Thymus (tissue), 11 donors: ENCODE results near the gene CDK5R2. TPM values are rescaled to one million over a fixed set of nuclear protein-coding genes. Genes with fewer than 3 reads are reported as not detected.

Source experiments
- DNase-seq, 9 donors: peaks; one replicate each; pipeline ENCODE4 v3.0.0-alpha.2; 2013; ENCODE audit warnings: low spot score in 9 of 9, low read depth in 6 of 9, missing footprints in 1 of 9
- H3K27ac ChIP-seq, 2 donors: one replicate each; pipeline ENCODE4 v1.5.1; 2013; ENCODE audit warnings: control low read depth in 1 of 2, low read depth in 1 of 2, low read length in 1 of 2, mild to moderate bottlenecking in 1 of 2, moderate library complexity in 1 of 2
- H3K27me3 ChIP-seq, 2 donors: one replicate each; pipeline ENCODE4 v1.5.1; 2013; ENCODE audit warnings: low read length in 1 of 2; ENCODE audit not compliant: control insufficient read depth in 2 of 2, insufficient read depth in 1 of 2
- H3K36me3 ChIP-seq, 2 donors: one replicate each; pipeline ENCODE4 v1.5.1; 2013; ENCODE audit warnings: low read length in 1 of 2, mild to moderate bottlenecking in 1 of 2, moderate library complexity in 1 of 2; ENCODE audit not compliant: control insufficient read depth in 2 of 2, insufficient read depth in 2 of 2
- H3K4me1 ChIP-seq, 2 donors: one replicate each; pipeline ENCODE4 v1.5.1; 2013; ENCODE audit warnings: low read length in 2 of 2; ENCODE audit not compliant: control insufficient read depth in 2 of 2, insufficient read depth in 2 of 2
- H3K4me3 ChIP-seq, 2 donors: one replicate each; pipeline ENCODE4 v1.5.1; 2013; ENCODE audit warnings: low read length in 2 of 2, control low read depth in 1 of 2, mild to moderate bottlenecking in 1 of 2
- H3K9me3 ChIP-seq, 2 donors: one replicate each; pipeline ENCODE4 v1.5.1; 2013; ENCODE audit warnings: low read length in 1 of 2, mild to moderate bottlenecking in 1 of 2; ENCODE audit not compliant: control insufficient read depth in 2 of 2, insufficient read depth in 1 of 2
- WGBS: extraction: QIAGEN DNeasy Blood & Tissue Kit; methylation state at CpG from one replicate; pipeline ENCODE4 v1.1.7; 2013; 5-methylcytosine and 5-hydroxymethylcytosine counted together
- polyA plus RNA-seq: library from polyadenylated mRNA; stranded (reverse); fragments of 200-250 nt; gene quantifications from one replicate; pipeline ENCODE4 v1.2.3, GENCODE V29; 2013
- total RNA-seq: library from RNA; stranded (reverse); fragments of 120-200 nt; gene quantifications from one replicate; pipeline ENCODE4 v1.2.4, GENCODE V29; 2013
- donor health status: healthy.

The CDK5R2 gene
- total and polyA plus RNA-seq, 2 donors: 0.16 TPM; not detected in 1

- no peaks in the 10 kb centered on the region for H3K36me3 ChIP-seq
- H3K27me3 ChIP-seq: peaks cover 68 to 100% of the 10 kb centered on the region in 2 donors
- H3K27ac ChIP-seq: no peak overlapping the region
- 8% methylated on average over 13 of the region's 13 CpGs for WGBS
- H3K4me1 ChIP-seq: peaks cover 0 to 5% of the 10 kb centered on the region in 2 donors
- peaks cover 0 to 3% of the 10 kb centered on the region in 2 donors for H3K9me3 ChIP-seq
- no peak for DNase-seq
- H3K4me3 ChIP-seq: no peak overlapping the region
Observed at GRCh38 chr2:218991674-218992168, 32.3 kb downstream of the CDK5R2 start.

- Histone ChIP-seq H3K4me1 (peaks cover 0 to 5% of the 10 kb centered on the region in 2 donors), H3K9me3 (peaks cover 0 to 3% of the 10 kb centered on the region in 2 donors), H3K27ac (no peak overlapping the region), H3K4me3 (no peak overlapping the region), H3K36me3 (no peaks in the 10 kb centered on the region), H3K27me3 (peaks cover 70 to 100% of the 10 kb centered on the region in 2 donors)
- WGBS: 14% methylated on average over 7 of the region's 7 CpGs
- DNase-seq: no peak
Observed at GRCh38 chr2:218992196-218992595, 32.7 kb downstream of the CDK5R2 start.

GRCh38 chr2:218992703-218993344 is 33.4 kb downstream of the CDK5R2 start:
- Histone ChIP-seq H3K4me3 (no peak overlapping the region), H3K27me3 (peaks cover 72 to 100% of the 10 kb centered on the region in 2 donors), H3K4me1 (peaks cover 0 to 5% of the 10 kb centered on the region in 2 donors), H3K9me3 (peaks cover 0 to 3% of the 10 kb centered on the region in 2 donors), H3K27ac (no peak overlapping the region), H3K36me3 (no peaks in the 10 kb centered on the region)
- DNase-seq: no peak
- WGBS: 5% methylated on average over 44 of the region's 44 CpGs

GRCh38 chr2:218993345-218994315 is 34.2 kb downstream of the CDK5R2 start, which contains the start of gene CRYBA2:
Gene CRYBA2, minus strand, starts transcription at chr2:218993422. Its CDS starts 246 bp downstream, at chr2:218993176.
- Histone ChIP-seq H3K9me3 (peaks cover 0 to 3% of the 10 kb centered on the region in 2 donors), H3K27ac (no peak within 1 kb of the TSS), H3K4me3 (peak within 1 kb of the TSS in 1 of 2 donors; percentile 7), H3K27me3 (peaks cover 73 to 100% of the 10 kb centered on the region in 2 donors), H3K4me1 (peaks cover 0 to 5% of the 10 kb centered on the region in 2 donors), H3K36me3 (no peaks in the 10 kb centered on the region)
- 3% methylated on average over 88 of the region's 88 CpGs for WGBS
- no peak for DNase-seq

- no peaks in the 10 kb centered on the region for H3K36me3 ChIP-seq
- WGBS: 30% methylated on average over 8 of the region's 8 CpGs
- H3K27ac ChIP-seq: no peak overlapping the region
- DNase-seq: no peak
- no peak overlapping the region for H3K4me3 ChIP-seq
- peaks cover 5 to 12% of the 10 kb centered on the region in 2 donors for H3K4me1 ChIP-seq
- H3K27me3 ChIP-seq: peaks cover 80 to 99% of the 10 kb centered on the region in 2 donors
- H3K9me3 ChIP-seq: peaks cover 0 to 3% of the 10 kb centered on the region in 2 donors
Observed at GRCh38 chr2:218995561-218995960, 36.1 kb downstream of the CDK5R2 start.

GRCh38 chr2:218995972-218996711 is 36.7 kb downstream of the CDK5R2 start:
- Histone ChIP-seq H3K9me3 (peaks cover 0 to 3% of the 10 kb centered on the region in 2 donors), H3K27ac (no peak overlapping the region), H3K27me3 (peaks cover 82 to 99% of the 10 kb centered on the region in 2 donors), H3K4me3 (no peak overlapping the region), H3K36me3 (no peaks in the 10 kb centered on the region), H3K4me1 (peaks cover 7 to 12% of the 10 kb centered on the region in 2 donors)
- peak in 5 of 9 donors; percentile 37 to 62 (median 47) for DNase-seq
- WGBS: 9% methylated on average over 43 of the region's 43 CpGs

GRCh38 chr2:218996937-218997336 is 37.5 kb downstream of the CDK5R2 start:
- WGBS: 56% methylated on average over 4 of the region's 4 CpGs
- Histone ChIP-seq H3K9me3 (peaks cover 0 to 3% of the 10 kb centered on the region in 2 donors), H3K4me1 (peaks cover 12 to 14% of the 10 kb centered on the region in 2 donors), H3K36me3 (no peaks in the 10 kb centered on the region), H3K27me3 (peaks cover 82 to 99% of the 10 kb centered on the region in 2 donors), H3K27ac (no peak overlapping the region), H3K4me3 (no peak overlapping the region)
- no peak for DNase-seq

GRCh38 chr2:218997731-218998130 is 38.3 kb downstream of the CDK5R2 start:
- Histone ChIP-seq H3K27ac (no peak overlapping the region), H3K9me3 (peaks cover 0 to 3% of the 10 kb centered on the region in 2 donors), H3K4me3 (no peak overlapping the region), H3K4me1 (peaks cover 13 to 20% of the 10 kb centered on the region in 2 donors), H3K27me3 (peaks cover 82 to 99% of the 10 kb centered on the region in 2 donors), H3K36me3 (no peaks in the 10 kb centered on the region)
- WGBS: 57% methylated on average over 2 of the region's 2 CpGs
- DNase-seq: no peak
